DMS153 treated with DMSO at 0.1 percent for 48 hours (cell line): ENCODE data around the gene PLCH2.

Source experiments
- DNase-seq: peaks from one replicate; lab custom pipeline; 2025; ENCODE audit not compliant: unreplicated experiment; lab: John Stamatoyannopoulos, UW

PLCH2 gene

GRCh38 chr1:2475571-2475970 is 518 bp upstream of the PLCH2 start:
- DNase-seq: no peak

- no peak for DNase-seq
Observed at GRCh38 chr1:2477309-2477708, 1.2 kb downstream of the PLCH2 start.

- DNase-seq: no peak
Observed at GRCh38 chr1:2477791-2478499, 1.9 kb downstream of the PLCH2 start.

GRCh38 chr1:2479186-2479585 is 3.1 kb downstream of the PLCH2 start:
- no peak for DNase-seq

GRCh38 chr1:2479618-2480017 is 3.5 kb downstream of the PLCH2 start:
- DNase-seq: no peak

- DNase-seq: no peak
Observed at GRCh38 chr1:2480236-2480985, 4.3 kb downstream of the PLCH2 start.

GRCh38 chr1:2480986-2481364 is 4.9 kb downstream of the PLCH2 start:
- DNase-seq: no peak

- no peak for DNase-seq
Observed at GRCh38 chr1:2481885-2482284, 5.8 kb downstream of the PLCH2 start.

- no peak for DNase-seq
Observed at GRCh38 chr1:2482588-2482987, 6.5 kb downstream of the PLCH2 start.

GRCh38 chr1:2483026-2483425 is 6.9 kb downstream of the PLCH2 start:
- no peak for DNase-seq

GRCh38 chr1:2483970-2484369 is 7.9 kb downstream of the PLCH2 start:
- no peak for DNase-seq

GRCh38 chr1:2486041-2486440 is 10.0 kb downstream of the PLCH2 start:
- DNase-seq: no peak

- DNase-seq: no peak
Observed at GRCh38 chr1:2486558-2486957, 10.5 kb downstream of the PLCH2 start.

GRCh38 chr1:2488688-2489087 is 12.6 kb downstream of the PLCH2 start:
- no peak for DNase-seq

GRCh38 chr1:2489615-2490014 is 13.5 kb downstream of the PLCH2 start:
- DNase-seq: no peak

GRCh38 chr1:2492091-2492490 is 16.0 kb downstream of the PLCH2 start:
- DNase-seq: no peak

GRCh38 chr1:2493218-2493617 is 17.1 kb downstream of the PLCH2 start:
- DNase-seq: no peak

- no peak for DNase-seq
Observed at GRCh38 chr1:2493691-2494322, 17.7 kb downstream of the PLCH2 start.

- DNase-seq: no peak
Observed at GRCh38 chr1:2494323-2494693, 18.2 kb downstream of the PLCH2 start.

GRCh38 chr1:2495026-2495425 is 18.9 kb downstream of the PLCH2 start:
- DNase-seq: no peak

- DNase-seq: no peak
Observed at GRCh38 chr1:2495546-2495945, 19.5 kb downstream of the PLCH2 start.

- DNase-seq: no peak
Observed at GRCh38 chr1:2496087-2496622, 20.1 kb downstream of the PLCH2 start.
